ENCODE results near the gene PARVA.
"Not testable (repeated sequence)": the region's sequence is repeated elsewhere in the genome, so short reads cannot be mapped to it uniquely, and the experiment has no call there.

Gene PARVA

GRCh38 chr11:12377106-12377823 is at the start of gene PARVA:
PARVA (plus strand) TSS chr11:12377571; CDS start chr11:12377648, 77 bp downstream.
- no peak for DNase-seq

GRCh38 chr11:12329169-12329568 is 48.2 kb upstream of the PARVA start:
- no peak for DNase-seq

GRCh38 chr11:12329797-12330196 is 47.6 kb upstream of the PARVA start:
- no peak for DNase-seq

GRCh38 chr11:12330485-12331231 is 46.7 kb upstream of the PARVA start:
- peak; percentile 23 for DNase-seq

- DNase-seq: peak; percentile 76
Observed at GRCh38 chr11:12331239-12331874, 46.0 kb upstream of the PARVA start.

DNA sequence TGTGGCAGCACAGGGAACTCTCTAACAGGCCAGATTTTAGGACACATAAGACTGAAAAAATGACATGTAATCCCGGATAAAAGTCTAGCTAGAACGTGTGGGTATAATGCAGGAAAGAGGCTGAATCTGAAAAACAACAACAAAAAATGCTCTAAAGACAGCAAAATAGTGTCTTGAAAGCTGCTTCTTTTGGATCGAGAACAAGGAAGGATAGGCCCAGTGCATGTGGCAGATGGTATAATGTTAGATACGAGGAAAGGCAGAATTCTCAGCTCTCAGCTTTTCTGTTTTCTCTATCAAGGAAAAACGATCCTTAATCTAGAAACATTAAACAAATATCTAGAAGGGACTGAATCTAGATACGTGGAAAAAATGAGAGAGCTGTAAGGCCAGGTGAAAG is 33.8 kb upstream of the PARVA start:
- no peak for DNase-seq

DNA sequence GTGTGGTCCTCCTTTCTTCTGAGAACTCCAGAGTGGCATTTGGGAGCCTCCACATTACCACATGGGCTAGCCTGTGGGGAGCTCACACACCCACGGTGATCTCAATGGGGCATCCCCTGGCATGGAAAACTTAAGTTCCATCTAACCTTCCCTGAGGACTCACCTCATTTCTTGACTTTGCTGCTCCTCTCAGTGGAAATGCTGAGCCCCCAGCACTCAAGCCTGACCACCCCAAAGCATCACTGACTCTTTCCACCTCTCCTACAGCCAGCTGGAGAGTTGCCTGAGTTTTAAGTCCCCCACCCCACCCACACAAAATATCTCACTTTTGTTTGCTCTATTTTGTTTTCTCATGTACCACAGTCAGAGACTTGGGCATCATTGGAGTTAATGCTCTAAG is 23.8 kb upstream of the PARVA start:
- DNase-seq: no peak

DNA sequence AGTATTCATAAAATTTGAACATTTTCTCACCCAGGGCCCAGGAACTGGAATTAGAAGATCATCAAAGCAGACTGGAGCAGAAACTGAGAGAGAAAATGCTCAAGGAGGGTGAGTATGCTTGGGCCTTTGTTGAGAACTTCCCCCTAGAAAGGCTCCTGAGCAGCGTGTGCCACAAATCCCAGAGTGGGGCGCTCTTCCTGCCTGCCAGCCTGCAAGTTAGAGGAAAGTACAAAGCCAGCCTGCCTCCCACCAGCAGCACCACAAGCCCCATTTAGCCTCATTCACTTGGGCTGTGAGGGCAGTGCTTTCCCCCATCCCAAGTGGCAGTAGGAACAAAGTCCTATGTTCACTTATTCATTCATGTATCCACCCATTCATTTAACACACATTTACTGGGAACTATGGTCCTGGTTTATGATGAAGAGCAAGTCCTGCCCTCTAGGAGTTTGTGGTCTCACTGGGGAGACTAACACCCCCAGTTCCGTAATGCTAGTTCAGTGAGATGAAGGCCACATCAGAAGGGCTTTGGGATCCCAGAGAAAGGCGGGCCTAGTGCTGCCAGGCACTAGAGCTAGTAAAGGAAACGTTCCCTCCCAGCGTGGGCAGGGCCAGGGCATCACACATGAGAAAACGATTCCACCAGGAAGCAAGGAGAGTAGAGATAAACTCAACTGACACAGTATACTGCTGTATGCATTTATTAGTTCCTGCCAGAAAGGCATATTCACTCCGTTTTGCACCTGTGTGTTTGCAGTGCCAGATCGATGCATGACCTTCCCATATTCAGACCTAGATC is 22.4 kb upstream of the PARVA start:
- DNase-seq: no peak

- no peak for DNase-seq
Observed at GRCh38 chr11:12356944-12357655, 20.3 kb upstream of the PARVA start.

DNA sequence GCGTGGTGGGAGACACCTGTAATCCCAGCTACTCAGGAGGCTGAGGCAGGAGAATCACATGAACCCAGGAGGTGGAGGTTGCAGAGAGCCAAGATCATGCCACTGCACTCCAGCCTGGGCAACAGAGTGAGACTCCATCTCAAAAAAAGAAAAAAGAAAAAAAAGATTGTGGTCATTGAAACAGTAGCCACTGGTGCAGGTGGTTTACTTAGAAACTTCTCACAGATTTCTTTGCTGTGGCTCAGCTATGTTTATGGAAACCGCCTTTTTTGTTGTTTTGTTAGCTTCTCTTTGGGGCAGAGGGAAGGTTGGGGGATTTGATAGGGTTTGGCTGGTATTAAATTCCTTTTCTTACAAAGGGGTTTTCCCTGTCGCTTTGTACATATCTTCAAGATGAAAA is 19.7 kb upstream of the PARVA start:
- DNase-seq: not testable (repeated sequence)

- no peak for DNase-seq
Observed at GRCh38 chr11:12358302-12359188, 18.8 kb upstream of the PARVA start.

DNA sequence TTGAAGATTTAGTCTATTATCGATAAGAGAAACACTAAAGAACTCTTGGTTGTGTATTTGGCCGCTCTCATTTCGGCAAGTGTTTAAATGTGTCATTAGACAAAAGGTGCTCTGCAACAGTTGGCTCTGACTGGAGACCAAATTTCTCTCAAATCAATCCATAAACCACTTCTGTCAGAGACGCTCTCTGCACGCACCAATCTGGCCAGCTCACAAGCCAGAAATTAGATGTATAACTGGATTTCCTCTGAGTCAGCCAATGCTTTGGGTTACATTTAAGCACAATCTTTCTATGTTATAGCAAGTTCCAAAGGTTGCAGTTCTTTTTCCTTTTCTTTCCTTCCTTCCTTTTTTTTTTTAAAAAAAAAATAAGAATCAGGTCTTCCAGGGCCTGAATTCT is 17.6 kb upstream of the PARVA start:
- no peak for DNase-seq

- DNase-seq: no peak
Observed at GRCh38 chr11:12361682-12362081, 15.7 kb upstream of the PARVA start.

DNA sequence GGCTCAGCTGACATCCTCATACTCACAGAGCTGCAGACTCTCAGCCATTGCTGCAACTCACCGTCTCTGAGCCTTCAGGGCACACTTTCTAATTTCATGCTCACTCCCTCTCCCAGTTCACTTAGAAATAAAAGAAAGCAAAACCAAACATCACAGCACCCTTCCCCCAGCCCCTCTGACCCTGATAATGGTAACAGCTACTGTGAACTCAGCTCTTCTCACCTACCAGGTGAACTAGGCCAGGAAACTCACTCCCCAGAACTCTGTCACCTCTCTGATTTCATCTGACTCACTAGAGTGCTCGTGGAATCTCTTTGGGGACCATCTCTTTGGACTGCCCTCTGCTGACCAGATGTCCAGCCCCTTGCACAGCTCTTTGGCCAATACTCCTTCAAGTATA is 14.5 kb upstream of the PARVA start:
- DNase-seq: no peak

DNA sequence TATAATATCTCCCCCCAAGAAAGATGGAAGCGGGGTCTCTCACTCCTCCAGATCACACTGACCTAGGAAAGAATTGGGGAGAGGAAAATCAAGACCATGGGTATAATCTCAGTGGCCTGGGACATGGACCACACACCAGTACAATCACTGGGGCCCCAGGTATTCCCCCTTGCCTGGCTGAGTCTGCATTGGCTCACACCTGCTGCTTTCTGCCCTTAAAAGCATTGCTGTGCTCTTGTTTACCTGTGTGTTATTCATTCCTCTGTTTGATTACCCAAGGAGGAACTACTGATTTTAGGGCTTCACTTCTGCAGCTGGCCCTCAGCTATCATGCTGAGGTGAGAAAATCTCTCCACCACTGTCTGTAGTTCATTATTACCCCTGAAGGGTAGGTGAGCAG is 14.0 kb upstream of the PARVA start:
- DNase-seq: no peak

GRCh38 chr11:12365965-12366575 is 11.3 kb upstream of the PARVA start:
- DNase-seq: not testable (repeated sequence)

DNA sequence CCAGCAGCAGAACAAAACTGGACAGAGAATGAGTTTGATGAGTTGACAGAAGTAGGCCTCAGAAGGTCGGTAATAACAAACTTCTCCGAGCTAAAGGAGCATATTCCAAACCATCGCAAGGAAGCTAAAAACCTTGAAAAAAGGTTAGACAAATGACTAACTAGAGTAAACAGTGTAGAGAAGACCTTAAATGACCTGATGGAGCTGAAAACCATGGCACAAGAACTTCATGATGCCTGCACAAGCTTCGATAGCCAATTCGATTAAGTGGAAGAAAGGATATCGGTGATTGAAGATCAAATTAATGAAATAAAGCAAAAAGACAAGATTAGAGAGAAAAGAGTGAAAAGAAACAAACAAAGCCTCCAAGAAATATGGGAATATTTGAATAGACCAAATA is 10.3 kb upstream of the PARVA start:
- not testable (repeated sequence) for DNase-seq

- no peak for DNase-seq
Observed at GRCh38 chr11:12372111-12372510, 5.3 kb upstream of the PARVA start.

- DNase-seq: no peak
Observed at GRCh38 chr11:12375720-12376119, 1.7 kb upstream of the PARVA start.

GRCh38 chr11:12376259-12377081 is 901 bp upstream of the PARVA start:
- no peak for DNase-seq

Data from NCI-H1048 (cell line).